SK-N-MC (cell line): ENCODE results near the gene TMPRSS9.

Experiments
- EZH2 ChIP-seq: fragments of 200-600 bp; sonication (generic); IDR thresholded peaks from one replicate; pipeline ENCODE4 v1.6.1; 2017; ENCODE audit warnings: antibody characterized with exemption
- POLR2AphosphoS5 ChIP-seq: IDR thresholded peaks from 2 replicates; pipeline ENCODE4 v1.6.1; 2012; ENCODE audit warnings: mild to moderate bottlenecking, low read depth, low read length, borderline replicate concordance

DNA sequence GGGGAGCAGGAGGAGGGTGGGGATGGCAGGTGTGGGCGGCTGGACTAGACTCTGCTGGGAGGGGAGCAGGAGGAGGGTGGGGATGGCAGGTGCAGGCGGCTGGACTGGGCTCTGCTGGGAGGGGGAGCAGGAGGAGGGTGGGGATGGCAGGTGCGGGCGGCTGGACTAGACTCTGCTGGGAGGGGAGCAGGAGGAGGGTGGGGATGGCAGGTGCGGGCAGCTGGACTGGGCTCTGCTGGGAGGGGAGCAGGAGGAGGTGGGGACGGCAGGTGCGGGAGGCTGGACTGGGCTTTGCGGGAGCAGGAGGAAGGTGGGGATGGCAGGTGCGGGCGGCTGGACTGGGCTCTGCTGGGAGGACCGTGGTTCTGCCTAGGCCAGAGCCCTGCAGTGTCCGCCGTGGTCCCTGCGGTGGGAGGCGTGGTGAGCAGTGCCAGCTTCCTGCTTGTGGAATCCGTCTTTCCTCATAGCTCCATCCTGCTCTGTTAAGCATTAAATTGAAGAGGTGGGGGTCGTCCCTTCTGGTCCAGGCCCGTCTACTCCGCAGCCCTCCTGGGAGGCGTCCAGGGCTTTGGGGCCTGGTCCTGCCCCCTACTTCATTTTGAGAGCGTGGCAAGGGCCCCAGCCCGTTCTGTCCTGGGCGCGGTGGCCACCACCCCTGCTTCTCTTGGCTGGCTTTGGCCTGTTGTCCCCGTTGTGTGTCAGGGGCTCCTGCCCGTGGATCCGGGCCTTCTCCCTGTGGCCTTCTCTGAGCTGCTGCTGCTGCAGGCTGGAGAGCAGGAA, 26.8 kb upstream of the TMPRSS9 start:
- TF ChIP-seq EZH2 (no peak), POLR2AphosphoS5 (no peak)
